ENCODE results near the gene CAMK1D.

DNA sequence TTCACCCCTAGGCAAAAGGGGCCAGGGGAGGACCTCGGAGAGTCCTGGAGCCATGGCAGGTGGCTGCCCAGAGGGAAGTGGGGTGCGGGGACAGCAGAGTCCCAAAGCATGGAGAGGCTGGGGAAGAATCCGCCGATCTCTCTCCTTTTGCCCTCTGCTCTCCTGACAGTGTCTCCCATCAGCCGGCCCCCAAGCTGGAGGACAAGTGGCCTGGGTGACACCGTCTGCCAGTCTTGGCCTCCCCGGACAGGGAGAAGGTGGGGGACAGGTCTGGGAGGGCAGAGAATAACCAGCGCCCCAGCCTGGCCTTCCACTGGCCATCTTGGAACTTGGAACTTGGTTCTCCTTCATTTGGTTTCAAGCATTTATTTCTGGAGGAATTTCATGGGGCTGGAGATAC is 77.9 kb downstream of the CAMK1D start:
- TF ChIP-seq, protein P1, sequence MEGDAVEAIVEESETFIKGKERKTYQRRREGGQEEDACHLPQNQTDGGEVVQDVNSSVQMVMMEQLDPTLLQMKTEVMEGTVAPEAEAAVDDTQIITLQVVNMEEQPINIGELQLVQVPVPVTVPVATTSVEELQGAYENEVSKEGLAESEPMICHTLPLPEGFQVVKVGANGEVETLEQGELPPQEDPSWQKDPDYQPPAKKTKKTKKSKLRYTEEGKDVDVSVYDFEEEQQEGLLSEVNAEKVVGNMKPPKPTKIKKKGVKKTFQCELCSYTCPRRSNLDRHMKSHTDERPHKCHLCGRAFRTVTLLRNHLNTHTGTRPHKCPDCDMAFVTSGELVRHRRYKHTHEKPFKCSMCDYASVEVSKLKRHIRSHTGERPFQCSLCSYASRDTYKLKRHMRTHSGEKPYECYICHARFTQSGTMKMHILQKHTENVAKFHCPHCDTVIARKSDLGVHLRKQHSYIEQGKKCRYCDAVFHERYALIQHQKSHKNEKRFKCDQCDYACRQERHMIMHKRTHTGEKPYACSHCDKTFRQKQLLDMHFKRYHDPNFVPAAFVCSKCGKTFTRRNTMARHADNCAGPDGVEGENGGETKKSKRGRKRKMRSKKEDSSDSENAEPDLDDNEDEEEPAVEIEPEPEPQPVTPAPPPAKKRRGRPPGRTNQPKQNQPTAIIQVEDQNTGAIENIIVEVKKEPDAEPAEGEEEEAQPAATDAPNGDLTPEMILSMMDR (IDR thresholded peaks at IDR 0.05): no peak
- no peak for TF ChIP-seq POLR2AphosphoS5 (IDR thresholded peaks at IDR 0.05; ENCODE audit: insufficient read depth in 1 of 2, low read depth in 1 of 2)
- TF ChIP-seq POLR2A (IDR thresholded peaks at IDR 0.05): no peak
